AG04449 (cell line): Measurements from ENCODE around the gene ENDOU.

Source experiments
- CTCF ChIA-PET: fragments of 350-600 bp; formaldehyde crosslinking; extraction: SDS; loops from one replicate; lab custom pipeline; 2021; ENCODE audit warnings: antibody characterized with exemption; lab: Yijun Ruan, JAX
- POLR2A ChIA-PET: fragments of 400-600, 350-600 bp; formaldehyde crosslinking; extraction: SDS; loops from one replicate; lab custom pipeline; 2020; ENCODE audit warnings: antibody characterized with exemption, inconsistent platforms; lab: Yijun Ruan, JAX
- DNase-seq: peaks from one replicate; pipeline ENCODE4 v3.0.0-alpha.2; 2010; ENCODE audit warnings: low read depth, low spot score
- H3K4me3 ChIP-seq: 2 replicates; pipeline ENCODE4 v1.5.1; 2011; ENCODE audit warnings: low read depth, mild to moderate bottlenecking, control low read depth, low read length
- TF ChIP-seq, protein P1 (sequence below): IDR thresholded peaks from one replicate; pipeline ENCODE4 v1.5.1; 2011; ENCODE audit warnings: mild to moderate bottlenecking, moderate library complexity, low read length, control low read depth, inconsistent platforms; ENCODE audit not compliant: insufficient read depth; ENCODE audit errors: missing control alignments

ENDOU gene

GRCh38 chr12:47750916-47751470 is 25.7 kb upstream of the ENDOU start:
- DNase-seq: no peak
- no peak overlapping the region for H3K4me3 ChIP-seq
- ChIA-PET CTCF (interaction anchor here (0.9 to 14.3 kb wide), 5 partner anchors 8 to 35 kb away, joined by 3 to 349 read pairs (median 140); partner anchors contain the start of gene SLC48A1), POLR2A (no interaction called here)
- TF ChIP-seq, protein P1, sequence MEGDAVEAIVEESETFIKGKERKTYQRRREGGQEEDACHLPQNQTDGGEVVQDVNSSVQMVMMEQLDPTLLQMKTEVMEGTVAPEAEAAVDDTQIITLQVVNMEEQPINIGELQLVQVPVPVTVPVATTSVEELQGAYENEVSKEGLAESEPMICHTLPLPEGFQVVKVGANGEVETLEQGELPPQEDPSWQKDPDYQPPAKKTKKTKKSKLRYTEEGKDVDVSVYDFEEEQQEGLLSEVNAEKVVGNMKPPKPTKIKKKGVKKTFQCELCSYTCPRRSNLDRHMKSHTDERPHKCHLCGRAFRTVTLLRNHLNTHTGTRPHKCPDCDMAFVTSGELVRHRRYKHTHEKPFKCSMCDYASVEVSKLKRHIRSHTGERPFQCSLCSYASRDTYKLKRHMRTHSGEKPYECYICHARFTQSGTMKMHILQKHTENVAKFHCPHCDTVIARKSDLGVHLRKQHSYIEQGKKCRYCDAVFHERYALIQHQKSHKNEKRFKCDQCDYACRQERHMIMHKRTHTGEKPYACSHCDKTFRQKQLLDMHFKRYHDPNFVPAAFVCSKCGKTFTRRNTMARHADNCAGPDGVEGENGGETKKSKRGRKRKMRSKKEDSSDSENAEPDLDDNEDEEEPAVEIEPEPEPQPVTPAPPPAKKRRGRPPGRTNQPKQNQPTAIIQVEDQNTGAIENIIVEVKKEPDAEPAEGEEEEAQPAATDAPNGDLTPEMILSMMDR: no peak

- ChIA-PET POLR2A (no interaction called here), CTCF (interaction anchor here (0.9 to 14.3 kb wide), 4 partner anchors 7 to 34 kb away, joined by 3 to 349 read pairs (median 234); partner anchors contain the start of gene SLC48A1)
- no peak for DNase-seq
- no peak overlapping the region for H3K4me3 ChIP-seq
- TF ChIP-seq, protein P1: no peak
Observed at GRCh38 chr12:47750229-47750798, 25.0 kb upstream of the ENDOU start.

GRCh38 chr12:47748899-47749298 is 23.6 kb upstream of the ENDOU start:
- DNase-seq: no peak
- CTCF ChIA-PET: interaction anchor here (0.8 to 2.1 kb wide), 3 partner anchors 18 to 90 kb away, joined by 3 to 11 read pairs (median 4); no protein-coding TSS in a partner anchor
- TF ChIP-seq, protein P1: no peak
- POLR2A ChIA-PET: no interaction called here
- H3K4me3 ChIP-seq: no peak overlapping the region

- CTCF ChIA-PET: interaction anchor here (1.2 to 10.3 kb wide), 3 partner anchors 8 to 91 kb away, joined by 4 to 349 read pairs (median 11); partner anchors contain the start of gene RAPGEF3
- TF ChIP-seq, protein P1: no peak
- POLR2A ChIA-PET: no interaction called here
- no peak for DNase-seq
- H3K4me3 ChIP-seq: no peak overlapping the region
Observed at GRCh38 chr12:47748507-47748828, 23.2 kb upstream of the ENDOU start.

GRCh38 chr12:47747596-47748506 is 22.6 kb upstream of the ENDOU start:
- POLR2A ChIA-PET: no interaction called here
- CTCF ChIA-PET: interaction anchor here (0.9 to 10.3 kb wide), 5 partner anchors 9 to 91 kb away, joined by 4 to 349 read pairs (median 5); partner anchors contain the start of gene RAPGEF3
- TF ChIP-seq, protein P1: no peak
- H3K4me3 ChIP-seq: no peak overlapping the region
- no peak for DNase-seq
